Prostate gland (tissue), 2 donors: Measurements from ENCODE around the gene LYPD6. TPM values are rescaled to one million over a fixed set of nuclear protein-coding genes. Genes with fewer than 3 reads are reported as not detected.
"Not testable (repeated sequence)": the region's sequence is repeated elsewhere in the genome, so short reads cannot be mapped to it uniquely, and the experiment has no call there.

Experiments used
- DNase-seq: peaks from one replicate; pipeline ENCODE4 v3.0.0-alpha.2; 2019; ENCODE audit warnings: low spot score
- H3K27ac ChIP-seq, 2 donors: fragments of 200-600 bp; sonication (generic); 2 replicates each; pipeline ENCODE4 v1.5.1; 2017 to 2019
- H3K27me3 ChIP-seq: fragments of 200-600 bp; sonication (generic); replicated peaks from 2 replicates; pipeline ENCODE4 v1.5.1; 2019; ENCODE audit not compliant: insufficient read depth
- H3K36me3 ChIP-seq, 2 donors: fragments of 200-600 bp; sonication (generic); 1 replicate in 1 of 2; 2 replicates in 1 of 2; pipeline versions ENCODE4 v1.5.1 to v1.8.1; 2017 to 2019
- H3K4me1 ChIP-seq: fragments of 200-600 bp; sonication (generic); replicated peaks from 2 replicates; pipeline ENCODE4 v1.5.1; 2019
- H3K4me3 ChIP-seq, 2 donors: fragments of 200-600 bp; sonication (generic); 2 replicates each; pipeline ENCODE4 v1.5.1; 2017 to 2019
- H3K9me3 ChIP-seq: fragments of 200-600 bp; sonication (generic); 2 replicates; pipeline ENCODE4 v1.5.1; 2017
- POLR2A ChIP-seq: fragments of 450-650 bp; IDR thresholded peaks from one replicate; pipeline ENCODE4 v1.6.1; 2016; ENCODE audit warnings: antibody characterized with exemption, mild to moderate bottlenecking
- POLR2AphosphoS5 ChIP-seq: sonication (generic); formaldehyde crosslinking; IDR thresholded peaks from one replicate; pipeline ENCODE4 v1.6.1; 2017; ENCODE audit warnings: antibody characterized with exemption
- WGBS: methylation state at CpG from one replicate; pipeline ENCODE4 v1.1.5; 2018; 5-methylcytosine and 5-hydroxymethylcytosine counted together
- intact Hi-C: fragments of 100-400 bp; cut with DNase I; formaldehyde crosslinking; loops from one replicate; pipeline ENCODE4 v1.14.2; 2022
- total RNA-seq, 2 donors: library from RNA; depleted of rRNA; stranded (reverse); fragments of >200 nt; gene quantifications; one replicate each; pipeline ENCODE4 v1.1.0, GENCODE V29; 2016
- TF ChIP-seq, protein P1 (sequence below), 4 experiments: fragments of 200-600 bp in 2 of 4; fragments of 450-650 bp in 2 of 4; sonication (generic) in 2 of 4; IDR thresholded peaks; 1 replicate in 3 of 4; 2 replicates in 1 of 4; pipeline ENCODE4 v1.5.1; 2016 to 2019; ENCODE audit warnings: antibody characterized with exemption in 4 of 4, mild to moderate bottlenecking in 2 of 4, moderate library complexity in 2 of 4

Gene LYPD6
- total RNA-seq, 2 donors from 2014 or later, result 2.3 to 5.1 TPM

DNA sequence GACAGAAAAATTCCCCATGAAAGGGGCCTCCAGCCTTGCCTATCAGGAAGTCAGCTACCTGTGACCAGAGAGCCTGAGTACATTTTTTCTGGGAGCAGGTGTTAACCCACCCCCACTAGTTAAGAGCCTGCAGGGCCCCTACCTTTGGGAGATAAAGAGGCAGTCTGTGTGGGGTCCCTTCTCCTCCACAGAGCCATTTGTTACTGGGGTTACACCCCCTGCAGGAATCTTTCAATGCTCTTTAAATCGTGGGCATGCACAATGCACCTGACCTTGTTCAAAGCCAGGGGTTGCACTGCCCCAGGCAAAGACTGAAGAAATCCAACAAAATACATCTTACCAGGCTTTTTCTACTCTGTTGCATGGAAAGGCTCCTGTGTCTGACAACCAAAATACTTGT is 15.7 kb upstream of the LYPD6 start:
- no peak for TF ChIP-seq POLR2A
- TF ChIP-seq, protein P1, sequence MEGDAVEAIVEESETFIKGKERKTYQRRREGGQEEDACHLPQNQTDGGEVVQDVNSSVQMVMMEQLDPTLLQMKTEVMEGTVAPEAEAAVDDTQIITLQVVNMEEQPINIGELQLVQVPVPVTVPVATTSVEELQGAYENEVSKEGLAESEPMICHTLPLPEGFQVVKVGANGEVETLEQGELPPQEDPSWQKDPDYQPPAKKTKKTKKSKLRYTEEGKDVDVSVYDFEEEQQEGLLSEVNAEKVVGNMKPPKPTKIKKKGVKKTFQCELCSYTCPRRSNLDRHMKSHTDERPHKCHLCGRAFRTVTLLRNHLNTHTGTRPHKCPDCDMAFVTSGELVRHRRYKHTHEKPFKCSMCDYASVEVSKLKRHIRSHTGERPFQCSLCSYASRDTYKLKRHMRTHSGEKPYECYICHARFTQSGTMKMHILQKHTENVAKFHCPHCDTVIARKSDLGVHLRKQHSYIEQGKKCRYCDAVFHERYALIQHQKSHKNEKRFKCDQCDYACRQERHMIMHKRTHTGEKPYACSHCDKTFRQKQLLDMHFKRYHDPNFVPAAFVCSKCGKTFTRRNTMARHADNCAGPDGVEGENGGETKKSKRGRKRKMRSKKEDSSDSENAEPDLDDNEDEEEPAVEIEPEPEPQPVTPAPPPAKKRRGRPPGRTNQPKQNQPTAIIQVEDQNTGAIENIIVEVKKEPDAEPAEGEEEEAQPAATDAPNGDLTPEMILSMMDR (IDR thresholded peaks at IDR 0.05), result no peak
- TF ChIP-seq POLR2AphosphoS5, result no peak
- no peak overlapping the region for H3K27ac ChIP-seq
- no peaks in the 10 kb centered on the region for H3K4me1 ChIP-seq
- intact Hi-C loops, result no loop called here
- no peak overlapping the region for H3K4me3 ChIP-seq
- no peaks in the 10 kb centered on the region for H3K27me3 ChIP-seq
- WGBS, result 35% methylated on average over 1 of the region's 1 CpG
- DNase-seq, result no peak
- H3K36me3 ChIP-seq, result no peaks in the 10 kb centered on the region
- H3K9me3 ChIP-seq, result no peaks in the 10 kb centered on the region

DNA sequence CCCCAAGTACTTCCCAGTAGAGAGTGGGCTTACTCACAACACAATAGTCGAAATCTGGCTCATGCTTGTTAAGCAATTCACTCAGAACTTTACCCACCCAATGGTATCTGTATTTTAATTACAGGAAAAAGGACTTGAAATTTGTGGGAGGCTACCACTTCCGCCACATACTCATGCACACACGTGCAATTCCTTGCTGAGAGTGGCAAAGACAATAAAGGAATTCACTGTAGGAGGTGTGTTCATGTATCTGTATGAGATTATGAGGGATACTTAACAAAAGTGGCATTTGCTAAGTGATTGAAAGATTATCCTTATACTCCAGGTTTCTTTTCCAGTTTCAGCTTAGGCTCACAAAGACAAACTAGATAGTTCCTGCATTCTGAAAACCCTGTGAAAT is 14.9 kb upstream of the LYPD6 start:
- TF ChIP-seq, protein P1 (IDR thresholded peaks at IDR 0.05), result no peak
- TF ChIP-seq POLR2AphosphoS5 (no peak), POLR2A (no peak)
- Histone ChIP-seq H3K4me3 (no peak overlapping the region), H3K9me3 (no peaks in the 10 kb centered on the region), H3K4me1 (no peaks in the 10 kb centered on the region), H3K36me3 (no peaks in the 10 kb centered on the region), H3K27ac (no peak overlapping the region), H3K27me3 (no peaks in the 10 kb centered on the region)
- intact Hi-C loops, result no loop called here
- DNase-seq, result no peak
- 80% methylated on average over 3 of the region's 3 CpGs for WGBS

DNA sequence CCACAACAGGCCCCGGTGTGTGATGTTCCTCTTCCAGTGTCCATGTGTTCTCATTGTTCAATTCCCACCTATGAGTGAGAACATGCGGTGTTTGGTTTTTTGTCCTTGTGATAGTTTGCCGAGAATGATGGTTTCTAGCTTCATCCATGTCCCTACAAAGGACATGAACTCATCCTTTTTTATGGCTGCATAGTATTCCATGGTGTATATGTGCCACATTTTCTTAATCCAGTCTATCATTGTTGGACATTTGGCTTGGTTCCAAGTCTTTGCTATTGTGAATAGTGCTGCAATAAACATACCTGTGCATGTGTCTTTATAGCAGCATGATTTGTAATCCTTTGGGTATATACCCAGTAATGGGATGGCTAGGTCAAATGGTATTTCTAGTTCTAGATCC is 11.8 kb upstream of the LYPD6 start:
- H3K4me3 ChIP-seq, intact Hi-C loops, H3K36me3 ChIP-seq, DNase-seq, H3K27me3 ChIP-seq, H3K9me3 ChIP-seq, H3K27ac ChIP-seq, H3K4me1 ChIP-seq: not testable (repeated sequence)
- 94% methylated on average over 3 of the region's 3 CpGs for WGBS

DNA sequence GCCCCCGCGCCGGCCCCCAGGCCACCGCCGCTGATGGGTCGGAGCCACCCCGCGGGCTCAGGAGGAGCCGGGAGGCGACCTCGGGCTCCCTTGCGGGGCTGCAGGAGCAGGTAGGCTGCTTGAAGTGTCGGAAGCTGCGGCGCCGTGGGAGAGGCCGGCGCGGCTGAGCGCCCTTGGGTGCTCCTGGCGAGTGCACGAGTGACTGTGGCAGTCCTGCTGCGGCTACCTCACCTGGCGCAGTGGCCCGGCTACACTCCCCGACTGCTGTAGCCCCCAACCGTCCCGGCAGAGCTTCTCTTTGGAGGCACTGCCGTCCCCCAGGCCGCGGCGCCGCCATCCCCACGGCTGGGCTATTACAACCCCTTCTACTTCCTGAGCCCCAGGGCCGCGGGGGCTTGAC is 10.0 kb upstream of the LYPD6 start:
- intact Hi-C loops, result loop anchor here (10.0 kb wide), 1 partner anchor 254 kb away; no protein-coding TSS in a partner anchor
- no peaks in the 10 kb centered on the region for H3K4me1 ChIP-seq
- H3K27me3 ChIP-seq, result no peaks in the 10 kb centered on the region
- TF ChIP-seq POLR2AphosphoS5, result no peak
- TF ChIP-seq, protein P1 (IDR thresholded peaks at IDR 0.05), result no peak
- TF ChIP-seq POLR2A, result no peak
- WGBS, result 72% methylated on average over 29 of the region's 36 CpGs
- H3K27ac ChIP-seq, result no peak overlapping the region
- no peak overlapping the region for H3K4me3 ChIP-seq
- H3K36me3 ChIP-seq, result no peaks in the 10 kb centered on the region
- no peak for DNase-seq
- no peaks in the 10 kb centered on the region for H3K9me3 ChIP-seq

DNA sequence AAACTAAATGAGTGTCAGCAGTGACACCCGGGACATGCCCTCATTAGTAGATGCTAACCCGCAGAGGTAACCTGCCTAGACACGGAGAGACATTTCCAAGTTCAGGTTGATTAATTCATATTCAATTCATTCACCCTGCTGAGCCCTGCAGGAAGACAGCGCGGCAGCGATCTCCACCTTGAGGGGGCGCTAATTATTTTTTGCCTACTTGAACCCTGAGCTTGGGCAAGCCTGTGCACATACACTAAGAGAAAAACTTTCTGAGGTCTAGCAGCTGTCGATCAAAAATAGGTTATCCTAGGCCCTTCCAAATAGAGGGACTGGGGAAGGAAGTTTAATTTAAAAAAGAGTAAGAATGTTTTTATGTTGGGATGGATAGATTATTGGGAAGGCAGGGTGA is 1.3 kb upstream of the LYPD6 start:
- H3K9me3 ChIP-seq, result no peaks in the 10 kb centered on the region
- H3K27me3 ChIP-seq, result no peaks in the 10 kb centered on the region
- H3K4me1 ChIP-seq, result no peaks in the 10 kb centered on the region
- H3K36me3 ChIP-seq, result no peaks in the 10 kb centered on the region
- intact Hi-C loops, result loop anchor here (10.0 kb wide), 1 partner anchor 246 kb away; no protein-coding TSS in a partner anchor
- no peak overlapping the region for H3K4me3 ChIP-seq
- TF ChIP-seq, protein P1 (IDR thresholded peaks at IDR 0.05), result no peak
- TF ChIP-seq POLR2A (no peak), POLR2AphosphoS5 (no peak)
- H3K27ac ChIP-seq, result no peak overlapping the region
- WGBS, result 54% methylated on average over 8 of the region's 8 CpGs
- DNase-seq, result no peak
